OCI-LY7 (cell line): ENCODE results near the gene PHLDB1. TPM values are rescaled to one million over a fixed set of nuclear protein-coding genes. Genes with fewer than 3 reads are reported as not detected.

Source experiments
- BruUV-seq: library from RNA; stranded (reverse); fragments of 400-500 nt; replicated peaks from 2 replicates; lab custom pipeline; 2021; lab: Mats Ljungman, UMichigan
- CTCF ChIA-PET: fragments of 300-600 bp; sonication (Branson Sonifier 250); formaldehyde crosslinking; loops from one replicate; lab custom pipeline; 2022; ENCODE audit warnings: antibody characterized with exemption; ENCODE audit not compliant: unreplicated experiment; lab: Charles Lee
- POLR2A ChIA-PET: fragments of 300-600 bp; sonication (Branson Sonifier 250); formaldehyde crosslinking; loops from one replicate; lab custom pipeline; 2022; ENCODE audit warnings: antibody characterized with exemption; lab: Charles Lee
- DNase-seq: peaks from one replicate; pipeline ENCODE4 v3.0.0-alpha.2; 2015; ENCODE audit warnings: low spot score
- H2AFZ ChIP-seq: fragments of 200-600 bp; sonication (generic), shearing (Covaris generic); 2 replicates; pipeline ENCODE4 v1.6.1; 2014; ENCODE audit warnings: mild to moderate bottlenecking, antibody characterized with exemption, low read length, moderate library complexity
- H3K27ac ChIP-seq: fragments of 200-600 bp; sonication (generic); 2 replicates; pipeline ENCODE4 v1.5.1; 2014; ENCODE audit warnings: mixed run types, low read depth, mild to moderate bottlenecking, moderate library complexity, low read length, inconsistent platforms; ENCODE audit not compliant: poor library complexity, severe bottlenecking
- H3K36me3 ChIP-seq: fragments of 200-600 bp; sonication (generic); 2 replicates; pipeline ENCODE4 v1.6.1; 2014; ENCODE audit warnings: mild to moderate bottlenecking, antibody characterized with exemption, low read length, moderate library complexity, mixed read lengths; ENCODE audit not compliant: insufficient read depth
- H3K4me1 ChIP-seq: fragments of 200-600 bp; sonication (generic); 2 replicates; pipeline ENCODE4 v1.5.1; 2014; ENCODE audit warnings: mild to moderate bottlenecking, low read length; ENCODE audit not compliant: insufficient read depth, poor library complexity, severe bottlenecking
- H3K4me2 ChIP-seq: fragments of 200-600 bp; sonication (generic); 2 replicates; pipeline ENCODE4 v1.6.1; 2014; ENCODE audit warnings: mild to moderate bottlenecking, low read length
- H3K4me3 ChIP-seq: fragments of 200-600 bp; sonication (generic); 2 replicates; pipeline ENCODE4 v1.5.1; 2014; ENCODE audit warnings: mild to moderate bottlenecking, low read depth, low read length; ENCODE audit not compliant: poor library complexity, severe bottlenecking
- H3K79me2 ChIP-seq: fragments of 200-600 bp; sonication (generic); 2 replicates; pipeline ENCODE4 v1.6.1; 2016; ENCODE audit warnings: low read depth, mild to moderate bottlenecking, low read length, moderate library complexity, mixed read lengths; ENCODE audit not compliant: insufficient read depth
- H3K9me2 ChIP-seq: fragments of 200-600 bp; sonication (generic); 2 replicates; pipeline ENCODE4 v1.6.1; 2016; ENCODE audit warnings: mild to moderate bottlenecking, low read length, mixed read lengths; ENCODE audit not compliant: insufficient read depth
- H3K9me3 ChIP-seq: fragments of 200-600 bp; sonication (generic); 2 replicates; pipeline ENCODE4 v1.6.1; 2014; ENCODE audit warnings: mild to moderate bottlenecking, mixed run types, low read length, mixed read lengths
- H4K20me1 ChIP-seq: fragments of 200-600 bp; sonication (generic); 2 replicates; pipeline ENCODE4 v1.6.1; 2014; ENCODE audit warnings: mild to moderate bottlenecking, antibody characterized with exemption, low read length, moderate library complexity, mixed read lengths; ENCODE audit not compliant: insufficient read depth
- EZH2phosphoT487 ChIP-seq: fragments of 200-600 bp; sonication (generic); IDR thresholded peaks from 2 replicates; pipeline ENCODE4 v1.6.1; 2018; ENCODE audit warnings: low read depth, borderline replicate concordance, mild to moderate bottlenecking, mixed run types, antibody characterized with exemption, low read length, moderate library complexity, mixed read lengths
- intact Hi-C: fragments of 100-400 bp; cut with micrococcal nuclease; formaldehyde crosslinking; loops from one replicate; pipeline ENCODE4 v1.10.0; 2022; ENCODE audit not compliant: unreplicated experiment
- total RNA-seq, 2 experiments: library from RNA; depleted of rRNA in 1 of 2; stranded (reverse); fragments of >200 nt in 1 of 2; shearing (Covaris generic) in 1 of 2; gene quantifications; 2 replicates each; pipeline ENCODE4 v1.2.3, GENCODE V29; 2014 to 2022
- TF ChIP-seq, protein P1 (sequence below): fragments of 200-600 bp; sonication (generic); conservative IDR thresholded peaks from 2 replicates; pipeline ENCODE4 v1.5.1; 2014; ENCODE audit warnings: mild to moderate bottlenecking, antibody characterized with exemption, low read length, moderate library complexity, mixed read lengths

Gene PHLDB1
- total RNA-seq, 2 experiments from 2014 or later, result 0.19 TPM; not detected in 1

DNA sequence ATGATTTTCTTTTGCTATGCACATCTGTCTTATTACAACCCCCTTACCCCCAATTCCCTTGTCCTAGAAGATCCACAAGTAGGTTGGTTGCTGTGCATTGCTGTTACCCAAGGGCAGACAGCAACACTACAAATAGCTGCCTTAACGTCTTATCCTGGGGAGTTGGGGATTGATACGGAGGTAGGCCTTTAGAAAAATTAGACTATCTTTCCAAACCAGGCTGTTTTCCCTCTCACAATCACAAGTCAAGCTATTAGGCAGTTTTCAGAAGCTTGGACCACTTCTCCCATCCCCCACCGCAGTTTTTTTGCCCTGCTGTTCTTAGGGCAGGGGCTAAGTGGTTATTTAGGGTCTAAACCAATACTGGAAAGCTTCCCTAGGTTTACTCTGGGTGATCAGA, 2.8 kb upstream of the PHLDB1 start:
- no peak for DNase-seq
- Histone ChIP-seq H3K79me2 (no peaks in the 10 kb centered on the region), H3K4me3 (no peak overlapping the region), H4K20me1 (no peaks in the 10 kb centered on the region), H3K36me3 (peaks cover 32% of the 10 kb centered on the region), H3K4me2 (no peak overlapping the region), H3K9me2 (no peaks in the 10 kb centered on the region), H3K27ac (no peak overlapping the region), H3K4me1 (peaks cover 12% of the 10 kb centered on the region), H2AFZ (no peak overlapping the region), H3K9me3 (no peaks in the 10 kb centered on the region)
- intact Hi-C loops, result no loop called here
- no TSS peak for BruUV-seq
- POLR2A ChIA-PET, result interaction anchor here (0.6 to 1.7 kb wide), 3 partner anchors 10 to 703 kb away, joined by 3 to 6 read pairs (median 4); partner anchors contain the start of gene ARCN1
- no peak for TF ChIP-seq EZH2phosphoT487
- TF ChIP-seq, protein P1, sequence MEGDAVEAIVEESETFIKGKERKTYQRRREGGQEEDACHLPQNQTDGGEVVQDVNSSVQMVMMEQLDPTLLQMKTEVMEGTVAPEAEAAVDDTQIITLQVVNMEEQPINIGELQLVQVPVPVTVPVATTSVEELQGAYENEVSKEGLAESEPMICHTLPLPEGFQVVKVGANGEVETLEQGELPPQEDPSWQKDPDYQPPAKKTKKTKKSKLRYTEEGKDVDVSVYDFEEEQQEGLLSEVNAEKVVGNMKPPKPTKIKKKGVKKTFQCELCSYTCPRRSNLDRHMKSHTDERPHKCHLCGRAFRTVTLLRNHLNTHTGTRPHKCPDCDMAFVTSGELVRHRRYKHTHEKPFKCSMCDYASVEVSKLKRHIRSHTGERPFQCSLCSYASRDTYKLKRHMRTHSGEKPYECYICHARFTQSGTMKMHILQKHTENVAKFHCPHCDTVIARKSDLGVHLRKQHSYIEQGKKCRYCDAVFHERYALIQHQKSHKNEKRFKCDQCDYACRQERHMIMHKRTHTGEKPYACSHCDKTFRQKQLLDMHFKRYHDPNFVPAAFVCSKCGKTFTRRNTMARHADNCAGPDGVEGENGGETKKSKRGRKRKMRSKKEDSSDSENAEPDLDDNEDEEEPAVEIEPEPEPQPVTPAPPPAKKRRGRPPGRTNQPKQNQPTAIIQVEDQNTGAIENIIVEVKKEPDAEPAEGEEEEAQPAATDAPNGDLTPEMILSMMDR, result no peak
- CTCF ChIA-PET, result no interaction called here

DNA sequence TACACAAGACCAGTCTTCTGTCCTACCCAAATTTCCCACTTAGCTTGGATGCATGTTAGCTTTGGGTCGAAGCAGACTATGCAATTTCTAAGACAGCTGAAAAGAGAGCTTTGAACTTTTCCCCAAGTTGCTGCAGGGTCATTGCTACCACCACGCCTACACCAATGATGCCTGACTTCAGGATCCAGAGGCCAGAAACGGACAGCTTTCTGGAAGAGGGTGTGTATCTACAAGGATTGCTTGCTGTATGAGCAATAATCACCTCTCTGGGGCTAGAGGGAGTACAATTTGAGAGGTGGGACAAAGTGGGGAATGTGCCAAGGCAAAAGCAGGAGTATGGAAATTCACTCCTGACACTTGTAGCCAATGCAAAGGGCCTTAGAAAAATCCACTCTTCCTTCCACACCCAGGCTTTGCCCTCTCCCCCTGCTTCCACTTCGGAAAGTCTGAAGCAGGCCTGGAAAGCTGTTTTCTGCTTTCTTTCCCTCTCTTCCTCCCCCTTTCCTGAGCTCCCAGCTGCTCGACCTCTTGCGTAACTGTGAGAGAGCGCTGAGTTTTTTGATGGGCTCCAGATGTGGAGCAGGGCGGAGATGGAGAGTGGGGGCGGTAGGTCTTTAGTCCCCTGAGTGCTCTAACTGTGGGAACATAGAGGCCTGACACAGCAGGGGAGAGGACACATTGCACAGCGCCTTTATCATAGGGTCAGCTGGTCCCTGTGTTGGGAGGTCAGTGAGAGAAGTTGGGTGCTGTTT, 2.1 kb upstream of the PHLDB1 start:
- CTCF ChIA-PET, result no interaction called here
- BruUV-seq, result no TSS peak
- POLR2A ChIA-PET, result interaction anchor here (0.6 to 1.7 kb wide), 4 partner anchors 11 to 330 kb away, joined by 3 to 6 read pairs (median 3); partner anchors contain the start of gene ARCN1
- Histone ChIP-seq H2AFZ (no peak overlapping the region), H3K9me3 (no peaks in the 10 kb centered on the region), H4K20me1 (no peaks in the 10 kb centered on the region), H3K36me3 (peaks cover 25% of the 10 kb centered on the region), H3K79me2 (no peaks in the 10 kb centered on the region), H3K4me3 (no peak overlapping the region), H3K27ac (no peak overlapping the region), H3K4me2 (no peak overlapping the region), H3K9me2 (no peaks in the 10 kb centered on the region), H3K4me1 (peaks cover 18% of the 10 kb centered on the region)
- no peak for TF ChIP-seq EZH2phosphoT487
- TF ChIP-seq, protein P1, result no peak
- intact Hi-C loops, result no loop called here
- DNase-seq, result no peak
